ENCODE results near the gene TUBGCP5.

TUBGCP5 gene

DNA sequence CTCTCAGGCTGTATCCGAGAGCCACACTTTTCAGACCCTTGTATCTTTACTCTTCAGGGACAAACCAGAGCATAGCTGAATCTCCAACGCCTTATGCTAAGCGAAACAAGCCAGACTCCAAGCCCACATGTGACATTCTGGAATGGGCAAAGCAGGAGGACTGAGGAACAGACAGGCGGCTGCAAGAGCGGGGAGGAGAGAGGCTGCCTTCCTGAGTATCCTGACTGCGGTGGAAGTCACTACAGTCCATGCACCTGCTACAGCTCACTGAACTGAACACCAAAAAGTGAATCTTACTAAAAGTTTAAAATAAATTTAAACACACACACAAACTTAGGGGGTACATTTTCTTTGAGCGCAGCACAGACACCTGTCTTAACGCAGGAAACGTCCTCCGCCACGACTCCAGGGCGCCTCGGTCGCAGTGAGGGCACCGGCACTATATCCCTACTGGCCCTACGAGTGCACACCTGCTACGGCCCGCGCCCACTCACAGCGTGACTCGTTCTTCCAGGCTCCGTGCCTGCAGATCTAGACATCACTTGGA lies 60.6 kb downstream of the TUBGCP5 start:
- no peak for DNase-seq (ENCODE audit: low read depth)

DNA sequence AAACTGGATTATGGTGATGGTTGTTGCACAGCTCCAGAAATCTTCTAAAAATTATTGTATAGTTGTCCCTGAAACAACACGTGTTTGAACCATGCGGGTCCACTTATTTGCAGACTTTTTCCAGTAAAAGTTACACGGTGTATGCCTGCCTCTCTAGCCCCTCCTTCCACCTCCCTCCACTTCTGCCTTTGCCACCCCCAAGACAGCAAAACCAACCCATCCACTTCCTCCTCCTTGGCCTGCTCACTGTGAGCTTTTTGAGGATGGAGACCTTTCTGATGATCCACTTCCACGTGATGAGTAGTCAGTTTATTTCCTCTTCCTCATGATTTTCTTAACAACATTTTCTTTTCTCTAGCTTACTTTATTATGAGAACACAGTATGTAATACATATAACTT lies 64.6 kb downstream of the TUBGCP5 start:
- DNase-seq (ENCODE audit: low read depth) = no peak

DNA sequence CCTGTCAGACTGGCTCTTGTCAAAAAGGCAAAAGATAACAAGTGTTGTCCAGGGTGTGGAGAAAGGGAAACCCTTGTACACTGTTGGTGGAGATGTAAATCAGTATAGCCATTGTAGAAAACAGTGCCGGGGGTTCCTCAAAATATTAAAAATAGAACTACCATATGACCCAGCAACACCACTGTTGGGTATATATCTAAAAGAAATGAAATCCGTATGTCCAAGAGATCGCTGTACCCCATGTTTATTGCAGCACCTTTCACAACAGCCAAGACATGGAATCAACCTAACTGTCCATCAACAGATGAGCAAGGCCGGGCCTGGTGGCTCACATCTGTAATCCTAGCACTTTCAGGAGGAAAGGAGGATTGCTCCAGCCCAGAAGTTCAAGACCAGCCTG lies 65.4 kb downstream of the TUBGCP5 start:
- DNase-seq (ENCODE audit: low read depth) = no peak

DNA sequence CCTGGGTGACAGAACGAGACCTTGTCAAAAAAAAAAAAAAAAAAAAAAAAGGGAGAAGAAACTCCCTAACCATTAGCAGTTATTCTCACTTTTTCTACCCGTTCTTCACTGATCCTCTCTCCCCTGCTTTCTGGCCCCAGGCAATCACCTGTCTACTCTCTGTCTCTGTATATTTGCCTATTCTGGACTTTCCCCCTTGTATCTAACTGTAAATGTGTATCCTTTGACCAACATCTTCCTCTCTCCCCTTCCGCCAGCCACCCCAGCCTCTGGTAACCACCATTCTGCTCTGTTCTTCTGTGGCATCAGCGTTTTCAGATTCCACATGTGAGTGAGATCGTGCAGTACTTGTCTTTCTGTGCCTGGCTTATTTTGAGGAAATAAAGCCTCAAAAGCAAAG lies 66.1 kb downstream of the TUBGCP5 start:
- no peak for DNase-seq (ENCODE audit: low read depth)

DNA sequence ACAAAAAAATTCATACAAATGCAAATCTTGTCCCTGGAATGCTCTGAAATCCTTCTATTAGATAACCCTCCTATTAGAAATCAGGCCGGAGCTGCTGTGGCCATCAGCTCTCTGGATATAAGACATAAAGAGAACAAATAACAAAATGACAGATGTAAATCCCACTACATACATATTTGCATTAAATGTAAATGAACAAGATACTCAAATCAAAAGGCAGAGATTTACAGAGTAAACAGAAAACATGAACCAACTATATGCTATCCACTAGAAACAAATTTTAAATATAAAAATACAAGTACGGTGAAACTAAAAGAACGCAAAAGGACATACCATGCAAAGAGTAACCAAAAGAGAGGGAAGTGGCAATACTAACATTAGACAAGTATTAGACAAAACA lies 69.9 kb downstream of the TUBGCP5 start:
- no peak for DNase-seq (ENCODE audit: low read depth)

DNA sequence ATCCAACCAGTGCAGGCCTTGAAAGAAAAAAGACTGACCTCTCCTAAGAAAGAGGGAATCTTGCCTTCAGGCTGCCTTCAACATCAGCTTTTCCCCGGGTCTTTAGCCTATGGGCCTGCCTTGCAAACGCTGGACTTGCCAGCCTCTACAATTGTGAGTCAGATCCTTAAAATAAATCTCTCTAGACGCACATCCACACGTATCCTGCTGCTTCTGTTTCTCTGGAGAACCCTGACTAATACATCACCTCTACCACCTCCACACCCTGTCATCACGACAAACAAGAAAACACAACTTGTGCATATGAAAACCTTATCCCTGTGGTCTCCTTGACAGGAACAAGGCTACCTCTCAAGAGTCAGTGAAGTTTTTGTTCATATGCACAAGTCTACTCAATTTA lies 71.0 kb downstream of the TUBGCP5 start:
- DNase-seq (ENCODE audit: low read depth) = no peak

DNA sequence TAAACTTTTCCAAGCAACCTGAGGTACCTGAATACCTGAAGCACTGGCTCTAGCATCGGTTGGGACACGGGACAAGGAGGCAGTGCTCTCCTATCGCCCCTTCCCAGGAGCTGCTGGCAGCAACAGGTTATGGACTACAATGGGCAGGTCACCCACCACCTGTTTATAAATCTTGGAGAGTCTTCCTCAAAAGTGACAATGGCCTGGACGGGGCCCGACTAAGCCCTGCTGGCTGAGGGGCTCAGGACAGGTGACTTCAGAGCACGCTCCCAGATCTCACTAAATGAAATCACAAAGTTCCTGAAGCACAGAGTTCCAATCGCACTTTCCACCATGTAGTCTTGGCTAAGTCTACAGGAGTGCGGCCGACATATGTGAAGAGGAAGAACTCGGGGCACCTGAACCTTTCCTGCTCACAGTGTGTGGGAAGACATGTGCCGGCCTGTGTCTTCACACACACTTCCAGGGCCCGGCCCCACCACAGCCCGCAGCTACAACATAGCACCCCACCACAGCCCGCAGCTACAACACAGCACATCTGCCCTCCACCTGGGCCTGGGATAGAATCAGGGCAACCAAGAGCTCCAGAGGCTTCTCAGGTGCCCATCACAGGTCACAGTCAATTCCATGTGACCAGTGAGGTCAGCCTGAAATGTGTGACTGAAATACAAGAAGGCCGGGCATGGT lies 72.1 kb downstream of the TUBGCP5 start:
- no peak for DNase-seq (ENCODE audit: low read depth)

DNA sequence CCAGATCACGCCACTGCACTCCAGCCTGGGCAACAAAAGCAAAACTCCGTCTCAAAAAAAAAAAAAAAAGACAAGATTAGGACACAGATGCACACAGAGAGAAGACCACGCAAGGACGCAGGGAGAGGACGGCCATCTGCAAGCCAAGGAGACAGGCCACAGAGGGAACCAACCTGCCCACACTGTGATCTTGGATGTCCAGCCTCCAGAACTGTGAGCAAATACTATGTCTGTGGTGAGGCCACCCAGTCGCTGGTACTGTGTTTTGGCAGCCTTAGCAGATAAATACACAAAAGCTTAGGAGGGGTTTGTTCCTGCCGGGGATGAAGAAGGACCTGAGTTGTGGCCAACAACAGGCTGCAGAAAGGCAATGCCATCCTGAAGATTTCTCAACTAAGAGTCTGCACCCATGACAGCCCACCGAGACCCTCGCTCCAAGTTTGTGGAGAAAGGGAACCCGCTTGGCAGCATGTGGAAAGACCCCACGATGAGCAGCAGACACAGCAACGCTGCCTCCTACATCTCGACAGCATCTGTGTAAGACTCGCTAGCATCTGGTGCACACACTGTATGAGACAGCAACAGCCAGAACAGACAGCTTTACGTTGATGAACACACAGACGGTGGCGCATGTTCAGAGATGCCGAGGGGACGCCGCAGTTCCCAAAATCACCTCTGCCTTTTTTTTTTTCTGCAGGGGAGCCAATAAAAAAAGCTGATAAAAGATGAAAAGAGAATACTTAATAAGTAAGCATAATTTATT lies 72.9 kb downstream of the TUBGCP5 start:
- no peak for DNase-seq (ENCODE audit: low read depth)

DNA sequence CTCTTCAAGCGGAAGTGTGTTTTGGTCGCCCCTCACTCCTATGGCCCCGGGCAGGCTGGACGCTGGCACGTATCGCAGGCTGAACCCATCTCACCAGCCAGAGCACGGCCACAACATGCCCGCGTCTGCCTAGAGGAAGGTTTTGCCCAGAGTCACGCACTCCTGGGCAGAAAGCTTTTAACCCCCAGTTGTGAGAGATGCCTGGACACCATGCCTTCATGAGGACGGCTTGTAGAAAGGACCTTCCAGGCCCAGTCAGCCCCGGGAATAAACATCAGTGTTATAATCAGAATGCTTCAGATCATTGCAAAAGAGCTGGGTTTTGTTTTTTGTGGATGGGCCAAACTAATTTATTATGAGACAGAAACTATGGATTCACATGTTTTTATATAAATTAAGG lies 75.7 kb downstream of the TUBGCP5 start:
- DNase-seq (ENCODE audit: low read depth) = no peak

DNA sequence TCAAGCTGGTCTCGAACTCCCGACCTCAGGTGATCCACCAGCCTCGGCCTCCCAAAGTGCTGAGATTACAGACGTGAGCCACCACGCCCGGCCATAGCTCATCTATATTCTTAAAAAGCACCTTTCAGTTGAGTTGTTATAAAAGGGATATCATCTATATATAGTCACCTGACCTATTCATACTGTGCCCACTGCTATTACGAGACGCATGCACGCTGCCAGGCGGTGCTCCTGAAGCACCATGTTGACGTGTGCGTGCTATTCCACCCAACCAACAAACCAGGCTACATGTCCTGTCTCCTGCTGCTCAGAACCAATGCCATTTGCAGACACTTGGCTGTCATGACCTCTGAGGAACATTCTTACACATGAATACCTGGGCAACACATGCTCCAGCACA lies 76.8 kb downstream of the TUBGCP5 start:
- no peak for DNase-seq (ENCODE audit: low read depth)

DNA sequence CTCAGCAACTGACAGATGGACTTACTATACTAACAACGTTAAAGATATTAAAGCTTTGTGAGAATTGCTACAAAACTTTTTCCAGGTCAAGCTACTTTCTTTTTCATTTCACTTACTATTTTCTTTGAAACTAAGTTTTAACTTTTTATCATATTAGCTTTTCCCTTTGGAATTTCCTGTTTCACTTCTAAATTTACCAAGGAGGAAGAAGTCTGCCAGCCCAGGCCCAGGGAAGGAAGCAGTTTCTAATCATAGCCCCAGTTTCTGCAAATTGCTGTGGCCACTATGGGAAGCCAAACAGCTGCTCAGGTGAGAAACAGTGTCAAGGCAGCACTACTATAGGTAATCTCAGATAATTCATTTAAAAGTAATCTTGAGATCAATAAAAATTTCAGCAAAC lies 77.6 kb downstream of the TUBGCP5 start:
- DNase-seq (ENCODE audit: low read depth) = no peak

DNA sequence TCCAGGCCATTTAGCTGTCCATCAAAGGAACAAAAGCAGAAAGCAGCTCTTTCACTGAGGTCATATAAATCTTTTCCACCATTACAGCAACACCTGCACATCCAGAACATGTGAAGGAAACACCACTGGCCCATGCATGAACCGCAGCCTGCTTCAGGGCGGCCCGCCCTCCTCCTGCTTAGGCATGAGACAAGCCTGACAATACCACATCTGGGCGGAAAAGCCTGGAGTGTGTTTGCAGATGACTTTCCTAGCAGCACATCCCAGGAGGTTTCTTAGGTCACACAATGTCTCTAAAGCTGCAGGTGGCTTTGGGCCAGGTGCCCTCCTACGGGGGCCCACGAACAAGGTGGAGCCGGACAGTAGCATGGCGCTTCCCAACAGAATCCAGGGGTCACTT lies 78.8 kb downstream of the TUBGCP5 start:
- no peak for DNase-seq (ENCODE audit: low read depth)

DNA sequence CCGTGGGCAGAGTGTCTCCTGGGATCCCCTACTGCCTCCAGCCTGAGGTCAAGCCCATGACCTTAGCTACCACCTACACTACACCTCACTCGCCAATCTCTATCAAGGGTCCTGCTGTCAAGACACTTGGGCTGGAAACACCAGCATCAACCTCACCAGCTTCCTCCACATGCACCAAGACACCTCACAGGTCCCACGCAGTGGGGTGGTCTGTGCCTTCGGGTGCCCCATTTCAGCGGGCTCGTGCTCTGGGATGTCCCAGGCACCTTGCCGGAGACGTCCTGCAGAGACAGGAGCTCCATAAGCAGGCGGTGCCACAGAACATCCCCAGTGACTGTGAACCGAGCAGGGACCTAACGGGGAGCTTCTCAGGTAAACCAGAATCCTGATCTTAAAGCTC lies 79.2 kb downstream of the TUBGCP5 start:
- DNase-seq (ENCODE audit: low read depth) = no peak

DNA sequence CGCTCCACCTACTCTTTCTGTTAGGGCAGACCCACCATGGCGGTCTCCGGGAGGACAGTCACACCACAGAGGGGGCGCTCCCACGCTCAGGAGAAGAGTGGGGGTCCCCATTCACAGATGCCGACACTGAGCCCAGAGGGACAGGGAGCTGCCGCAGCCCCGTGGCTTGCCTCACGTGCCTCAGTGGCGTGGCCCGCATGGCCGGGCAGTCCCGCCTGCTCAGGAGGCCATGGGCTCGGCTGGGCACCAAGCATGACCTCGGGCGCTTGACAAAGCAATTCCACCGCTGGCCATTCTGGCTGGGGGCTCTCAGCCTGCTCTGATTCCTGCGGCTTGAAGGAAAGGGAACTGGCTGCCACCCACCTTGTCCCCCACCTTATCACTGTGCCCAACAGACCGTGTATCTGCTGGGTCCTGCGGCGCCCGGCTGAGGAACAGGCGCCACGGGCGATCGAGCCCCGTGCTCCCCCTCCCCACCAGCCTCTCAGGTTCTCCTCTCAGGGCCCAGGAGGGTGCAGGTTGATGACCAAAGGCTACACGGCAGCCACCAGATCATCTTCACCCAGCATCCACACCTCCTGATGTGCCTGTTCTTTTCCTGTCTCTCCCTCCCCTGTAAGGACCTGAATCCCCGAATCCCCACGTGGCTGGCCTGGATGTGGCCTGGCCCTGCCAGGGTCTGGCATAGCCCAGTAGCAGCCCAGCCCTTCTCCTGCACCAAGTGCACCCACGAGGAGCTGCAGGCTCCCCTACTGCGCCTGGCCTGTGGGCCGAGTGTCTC lies 79.9 kb downstream of the TUBGCP5 start:
- no peak for DNase-seq (ENCODE audit: low read depth)

DNA sequence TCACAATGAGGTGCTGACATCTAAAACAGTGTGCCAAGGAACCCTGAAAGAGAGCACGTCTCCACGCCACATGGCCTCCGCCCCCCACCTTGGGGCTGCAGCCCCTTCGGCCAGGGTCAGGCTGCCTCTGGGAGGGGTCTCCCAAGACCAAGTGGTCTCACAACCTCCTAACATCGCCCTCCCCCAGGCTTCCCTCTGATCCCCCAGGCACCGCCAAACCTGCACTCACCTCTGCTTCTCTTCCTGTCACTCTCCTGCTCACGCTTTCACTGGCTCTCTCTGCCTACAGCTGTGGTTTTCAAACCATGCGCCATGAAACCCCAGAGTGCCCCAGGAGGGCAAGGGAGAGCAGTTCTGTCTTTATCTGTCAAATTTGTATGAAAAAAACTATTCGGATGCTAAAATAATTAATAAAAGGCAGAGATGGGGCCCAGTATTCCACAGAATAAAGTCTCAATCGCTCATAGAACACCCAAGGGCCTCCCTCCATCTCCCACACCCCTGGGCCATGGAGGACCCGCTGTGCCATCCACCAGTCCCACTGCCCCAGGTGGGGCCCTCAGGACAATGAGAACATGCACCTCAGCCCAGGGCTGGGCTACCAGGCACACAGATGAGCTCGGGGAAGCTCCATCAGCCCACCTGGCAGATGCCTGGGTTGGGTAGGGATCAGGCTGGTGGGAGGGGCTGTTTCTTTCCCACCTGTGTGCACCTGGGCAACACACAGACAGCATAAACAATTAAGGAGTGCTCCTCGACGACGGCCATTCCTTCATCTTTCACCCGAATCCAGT lies 80.7 kb downstream of the TUBGCP5 start:
- DNase-seq (ENCODE audit: low read depth) = no peak

DNA sequence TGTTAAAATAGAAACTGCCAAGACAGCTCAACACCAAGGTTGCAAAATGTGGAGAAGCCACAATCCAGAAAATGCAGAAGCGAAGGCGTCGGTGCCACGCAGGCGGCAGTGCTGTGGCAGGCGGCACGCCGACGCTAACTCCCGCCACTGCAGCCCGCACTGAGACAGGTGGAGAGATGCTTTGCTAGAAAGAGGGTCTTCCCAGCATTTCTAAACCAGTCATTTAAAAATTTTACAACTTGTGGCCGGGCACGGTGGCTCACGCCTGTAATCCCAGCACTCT lies 82.5 kb downstream of the TUBGCP5 start:
- DNase-seq (ENCODE audit: low read depth) = no peak

DNA sequence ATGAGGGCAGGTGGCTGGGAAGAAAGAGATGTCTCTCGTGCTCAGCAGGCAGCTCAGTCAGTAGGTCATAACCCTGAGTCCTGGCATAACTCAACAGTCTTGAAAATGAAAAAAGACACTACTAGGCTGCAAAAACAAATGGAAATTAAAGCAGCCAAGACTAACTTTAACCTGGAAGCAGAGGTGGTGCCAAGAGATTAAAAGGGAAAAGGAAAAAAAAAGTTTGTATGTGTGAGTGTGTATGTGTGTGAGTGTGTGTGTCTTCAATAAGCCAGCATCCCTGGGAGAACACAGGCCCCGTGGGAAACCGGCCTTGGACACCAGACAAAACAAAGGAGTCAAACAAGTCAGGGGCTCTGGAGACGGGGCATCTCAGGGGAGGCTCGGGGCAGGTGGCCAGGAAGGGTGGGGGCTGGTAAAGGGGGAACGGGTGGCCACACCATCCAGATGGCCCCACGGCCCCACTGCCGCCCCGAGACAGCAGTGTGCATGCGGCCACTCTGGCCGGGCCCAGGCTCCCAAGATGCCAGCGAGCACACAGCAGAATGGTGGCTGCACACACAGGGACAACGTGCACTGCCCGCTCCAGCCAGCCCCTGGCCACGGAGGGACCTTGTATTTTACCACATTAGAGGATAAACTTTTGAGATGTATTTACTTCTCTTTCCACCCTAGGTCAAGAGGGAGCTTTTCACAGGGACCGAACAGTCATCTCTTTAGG lies 83.0 kb downstream of the TUBGCP5 start:
- no peak for DNase-seq (ENCODE audit: low read depth)

DNA sequence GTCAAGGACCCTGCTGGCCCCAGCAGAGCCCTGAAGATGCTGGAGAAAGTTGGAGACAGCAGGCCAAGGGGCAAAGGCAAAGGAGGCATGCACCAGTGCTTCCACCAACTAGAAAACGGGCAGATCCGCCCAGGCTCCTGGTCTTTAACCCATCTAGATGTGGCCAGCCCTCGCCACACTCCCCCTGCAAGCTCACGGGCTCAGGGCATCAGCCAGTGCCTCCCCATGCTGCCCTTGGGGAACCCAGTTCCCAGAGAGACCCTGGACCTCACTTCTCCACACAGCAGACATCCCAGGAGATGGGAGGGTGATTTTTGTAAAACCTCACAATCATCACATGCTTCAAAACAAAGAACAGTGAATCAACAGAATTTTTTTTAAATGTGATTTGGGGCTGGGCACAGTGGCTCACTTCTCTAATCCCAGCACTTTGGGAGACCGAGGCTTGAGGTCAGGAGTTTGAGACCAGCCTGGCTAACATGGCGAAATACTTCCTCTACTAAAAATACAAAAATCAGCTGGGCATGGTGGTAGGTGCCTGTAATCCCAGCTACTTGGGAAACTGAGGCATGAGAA lies 83.7 kb downstream of the TUBGCP5 start:
- no peak for DNase-seq (ENCODE audit: low read depth)

DNA sequence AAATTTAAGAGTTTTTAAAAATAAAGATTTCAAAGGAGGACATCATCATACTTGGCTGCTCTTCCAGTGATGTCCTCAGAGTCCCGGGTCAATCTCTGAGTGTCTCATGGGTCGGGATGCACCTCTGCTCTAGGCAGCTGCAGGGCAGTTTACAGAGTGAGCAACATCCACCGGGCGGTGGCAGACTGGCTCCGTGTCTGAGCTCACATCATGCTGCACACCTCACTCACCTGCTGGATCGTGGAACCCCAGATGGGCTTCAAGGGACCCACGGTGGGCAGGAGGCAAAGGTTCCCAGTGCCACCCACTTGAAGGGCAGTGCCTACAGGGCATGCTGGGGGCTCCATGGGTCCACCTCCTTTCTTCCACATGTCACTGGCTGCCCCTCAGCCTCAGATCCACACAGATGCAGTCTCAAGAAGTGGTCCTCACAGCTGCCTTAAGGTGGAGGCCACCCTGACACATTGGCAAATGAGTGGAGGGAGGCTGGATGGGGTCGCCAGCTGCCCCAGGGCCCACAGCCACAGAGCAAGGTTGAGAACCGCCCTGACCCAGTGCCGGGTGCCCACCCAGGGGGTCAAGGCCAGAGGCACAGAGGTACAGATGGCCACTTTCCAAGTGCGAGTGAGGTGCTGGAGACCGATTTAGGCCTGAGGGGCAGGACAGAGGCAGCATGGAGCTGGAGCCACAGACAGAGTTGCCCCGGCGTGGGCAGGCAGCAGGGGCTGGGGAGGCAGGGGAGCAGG lies 84.4 kb downstream of the TUBGCP5 start:
- no peak for DNase-seq (ENCODE audit: low read depth)

DNA sequence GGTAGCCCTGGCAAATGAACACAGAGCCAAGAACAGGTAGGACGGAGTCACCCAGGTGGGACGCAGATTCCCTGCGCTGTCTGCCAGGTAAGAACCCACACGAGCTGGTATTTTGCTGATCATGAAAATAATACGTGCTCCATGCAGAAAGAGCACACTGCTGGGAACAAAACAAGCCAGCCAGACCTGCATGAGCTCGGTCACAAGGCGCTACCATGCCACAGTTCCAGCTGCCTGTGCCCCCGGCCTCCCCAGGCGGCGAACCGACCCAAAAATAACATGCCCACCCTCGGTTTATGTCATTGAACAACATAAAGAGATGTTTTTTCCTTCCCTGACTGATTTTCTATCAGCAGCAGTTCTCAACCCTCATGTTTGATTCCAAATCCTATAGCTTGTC lies 85.0 kb downstream of the TUBGCP5 start:
- DNase-seq (ENCODE audit: low read depth) = no peak
